Fibroblast of lung (primary cell): ENCODE data around the gene MCM8.

Experiments used
- CTCF ChIP-seq, 2 donors: IDR thresholded peaks in 1 of 2; conservative IDR thresholded peaks in 1 of 2; 1 replicate in 1 of 2; 2 replicates in 1 of 2; pipeline ENCODE4 v1.5.1; 2011 to 2012; ENCODE audit warnings: low read length in 2 of 2, control low read depth in 1 of 2, inconsistent platforms in 1 of 2, low read depth in 1 of 2, mild to moderate bottlenecking in 1 of 2
- EZH2 ChIP-seq: IDR thresholded peaks from 2 replicates; pipeline ENCODE4 v1.5.1; 2012; ENCODE audit warnings: low read length, control low read depth, mild to moderate bottlenecking; ENCODE audit errors: missing control alignments

- TF ChIP-seq CTCF (conservative IDR thresholded peaks at IDR 0.05 in 1 of 2, IDR thresholded peaks at IDR 0.05 in 1 of 2; ENCODE audit: low read depth in 1 of 2, low read length in 2 of 2) (no peak), EZH2 (no peak)
Observed at GRCh38 chr20:5913166-5913565, 37.3 kb upstream of the MCM8 start.
